GM23338 (cell line): ENCODE results near the gene ESRRB. TPM values are rescaled to one million over a fixed set of nuclear protein-coding genes. Genes with fewer than 3 reads are reported as not detected.

Source experiments
- ATAC-seq: fragments of 200-7000 bp; cut with Tn5 transposase; 3 replicates; pipeline ENCODE4 v1.9.1; 2020
- DNase-seq: peaks from one replicate; pipeline ENCODE4 v3.0.0-alpha.2; 2015; ENCODE audit warnings: low spot score
- H2AFZ ChIP-seq: fragments of 200-600 bp; sonication (generic); 2 replicates; pipeline ENCODE4 v1.8.0; 2016; ENCODE audit warnings: antibody characterized with exemption, mild to moderate bottlenecking, moderate library complexity
- H3F3A ChIP-seq: fragments of 200-600 bp; sonication (generic); replicated peaks from 2 replicates; pipeline ENCODE4 v1.8.0; 2017; ENCODE audit warnings: antibody characterized with exemption, mixed run types, low read depth
- H3K27ac ChIP-seq: fragments of 200-600 bp; sonication (generic); 2 replicates; pipeline ENCODE4 v1.6.1; 2016; ENCODE audit warnings: low read depth
- H3K27me3 ChIP-seq: fragments of 200-600 bp; sonication (generic); 2 replicates; pipeline ENCODE4 v1.8.0; 2016; ENCODE audit warnings: mild to moderate bottlenecking, mixed run types, moderate library complexity; ENCODE audit not compliant: insufficient read depth
- H3K36me3 ChIP-seq: fragments of 200-600 bp; sonication (generic); 2 replicates; pipeline ENCODE4 v1.8.0; 2016; ENCODE audit warnings: mild to moderate bottlenecking; ENCODE audit not compliant: insufficient read depth
- H3K4me1 ChIP-seq: fragments of 200-600 bp; sonication (generic); 2 replicates; pipeline ENCODE4 v1.8.0; 2016; ENCODE audit warnings: mild to moderate bottlenecking, moderate library complexity; ENCODE audit not compliant: insufficient read depth
- H3K4me2 ChIP-seq: fragments of 200-600 bp; sonication (generic); 2 replicates; pipeline ENCODE4 v1.7.1; 2017; ENCODE audit warnings: mixed run types
- H3K4me3 ChIP-seq: fragments of 200-600 bp; sonication (generic); 2 replicates; pipeline ENCODE4 v1.6.1; 2016; ENCODE audit warnings: mixed run types
- H3K79me2 ChIP-seq: fragments of 200-600 bp; sonication (generic); replicated peaks from 2 replicates; pipeline ENCODE4 v1.8.0; 2017; ENCODE audit warnings: mild to moderate bottlenecking; ENCODE audit not compliant: insufficient read depth
- H3K9me2 ChIP-seq: fragments of 200-600 bp; sonication (generic); 2 replicates; pipeline ENCODE4 v1.8.0; 2017; ENCODE audit not compliant: insufficient read depth
- H4K20me1 ChIP-seq: fragments of 200-600 bp; sonication (generic); replicated peaks from 2 replicates; pipeline ENCODE4 v1.8.0; 2017; ENCODE audit warnings: mild to moderate bottlenecking; ENCODE audit not compliant: insufficient read depth
- H3K27ac Mint-ChIP-seq: 2 replicates; pipeline ENCODE4 v1.8.0; 2020; ENCODE audit warnings: inconsistent platforms, mild to moderate bottlenecking, moderate library complexity, mixed read lengths
- H3K27me3 Mint-ChIP-seq: 3 replicates; pipeline ENCODE4 v1.8.0; 2022; ENCODE audit warnings: low read depth, mild to moderate bottlenecking, moderate library complexity, mixed read lengths, inconsistent platforms; ENCODE audit not compliant: insufficient read depth, poor library complexity
- H3K36me3 Mint-ChIP-seq: 3 replicates; pipeline ENCODE4 v1.8.0; 2021; ENCODE audit warnings: low read depth, mild to moderate bottlenecking, inconsistent platforms, moderate library complexity, mixed read lengths
- H3K4me1 Mint-ChIP-seq: 3 replicates; pipeline ENCODE4 v1.8.0; 2020; ENCODE audit warnings: mild to moderate bottlenecking, inconsistent platforms, mixed read lengths
- H3K4me3 Mint-ChIP-seq: 3 replicates; pipeline ENCODE4 v1.8.0; 2021; ENCODE audit warnings: moderate library complexity, mild to moderate bottlenecking, inconsistent platforms, mixed read lengths
- H3K9me3 Mint-ChIP-seq: 3 replicates; pipeline ENCODE4 v1.8.0; 2020; ENCODE audit warnings: moderate library complexity, mild to moderate bottlenecking, inconsistent platforms, mixed read lengths
- CREB1 ChIP-seq: fragments of 250-450 bp; sonication (Bioruptor Pico); IDR thresholded peaks from 2 replicates; pipeline ENCODE4 v1.5.0; 2020; ENCODE audit warnings: low read depth, mild to moderate bottlenecking, moderate library complexity
- CTCF ChIP-seq, 2 experiments: fragments of 200-600 bp in 1 of 2; sonication (generic) in 1 of 2; conservative IDR thresholded peaks; 2 replicates each; pipeline versions ENCODE4 v1.5.1 to v1.6.1; 2016 to 2017; ENCODE audit warnings: antibody characterized with exemption in 2 of 2, low read depth in 2 of 2, mild to moderate bottlenecking in 2 of 2, moderate library complexity in 1 of 2
- EZH2 ChIP-seq: fragments of 200-600 bp; sonication (generic); IDR thresholded peaks from one replicate; pipeline ENCODE4 v1.8.0; 2017; ENCODE audit warnings: antibody characterized with exemption, mild to moderate bottlenecking, low read depth; ENCODE audit not compliant: unreplicated experiment
- NANOG ChIP-seq: IDR thresholded peaks from 2 replicates; pipeline ENCODE4 v1.6.1; 2016; ENCODE audit warnings: antibody characterized with exemption, borderline replicate concordance
- ZNF331 ChIP-seq: fragments of 250-450 bp; sonication (Bioruptor Pico); IDR thresholded peaks from 2 replicates; pipeline ENCODE4 v1.5.0; 2020; ENCODE audit warnings: low read depth, mild to moderate bottlenecking, moderate library complexity
- polyA plus RNA-seq: library from polyadenylated mRNA; unstranded; fragments of >200 nt; fragmentation: Nextera tagmentation; extraction: Ambion mirVana; gene quantifications from 2 replicates; pipeline ENCODE4 v1.2.1, GENCODE V29; 2016
- total RNA-seq: library from RNA; depleted of rRNA; stranded (reverse); fragments of >200 nt; shearing (Covaris generic); gene quantifications from 2 replicates; pipeline ENCODE4 v1.2.3, GENCODE V29; 2014
- TF ChIP-seq, protein P1 (sequence below): fragments of 250-450 bp; sonication (Bioruptor Pico); IDR thresholded peaks from 2 replicates; pipeline ENCODE4 v1.5.0; 2020; ENCODE audit warnings: mild to moderate bottlenecking, moderate library complexity
- TF ChIP-seq, protein P2 (sequence below): IDR thresholded peaks from 2 replicates; pipeline ENCODE4 v1.6.1; 2016; ENCODE audit warnings: antibody characterized with exemption

The ESRRB gene
- total and polyA plus RNA-seq, 2 experiments from 2014 or later, result 0.31 to 0.52 TPM

DNA sequence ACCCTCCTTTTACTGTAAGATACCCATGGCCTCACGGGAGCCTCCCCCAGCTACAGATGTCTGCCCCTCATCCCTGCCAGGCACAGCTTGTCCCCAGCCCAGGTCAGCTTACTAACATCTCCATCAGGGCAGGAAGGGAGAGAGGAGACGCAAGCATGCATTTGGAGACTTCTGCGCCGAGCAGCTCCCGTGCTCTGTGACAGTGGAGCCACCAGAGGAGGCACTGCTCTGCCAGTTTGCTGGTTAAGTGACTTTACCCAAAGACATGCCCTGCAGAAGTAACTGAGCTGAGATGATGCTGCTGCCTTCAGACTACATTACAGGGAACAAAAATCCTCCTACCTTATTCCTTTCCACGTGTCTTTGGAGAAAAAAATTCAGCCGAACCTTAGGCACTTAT is 133.4 kb downstream of the ESRRB start:
- no peak overlapping the region for H3K4me3 Mint-ChIP-seq
- H3K4me1 Mint-ChIP-seq, result peaks cover 10% of the 10 kb centered on the region
- DNase-seq, result no peak
- no peaks in the 10 kb centered on the region for H3K9me2 ChIP-seq
- H3K36me3 Mint-ChIP-seq, result no peaks in the 10 kb centered on the region
- no peak overlapping the region for H2AFZ ChIP-seq
- H3K4me1 ChIP-seq, result peaks cover 11% of the 10 kb centered on the region; the same call in 1 of the 2 replicates
- H3F3A ChIP-seq, result no peaks in the 10 kb centered on the region
- peak; percentile 39; the same call in 2 of the 3 replicates for ATAC-seq
- no peak overlapping the region for H3K4me3 ChIP-seq
- no peaks in the 10 kb centered on the region for H3K27me3 ChIP-seq
- H3K4me2 ChIP-seq, result no peak overlapping the region
- TF ChIP-seq, protein P1, sequence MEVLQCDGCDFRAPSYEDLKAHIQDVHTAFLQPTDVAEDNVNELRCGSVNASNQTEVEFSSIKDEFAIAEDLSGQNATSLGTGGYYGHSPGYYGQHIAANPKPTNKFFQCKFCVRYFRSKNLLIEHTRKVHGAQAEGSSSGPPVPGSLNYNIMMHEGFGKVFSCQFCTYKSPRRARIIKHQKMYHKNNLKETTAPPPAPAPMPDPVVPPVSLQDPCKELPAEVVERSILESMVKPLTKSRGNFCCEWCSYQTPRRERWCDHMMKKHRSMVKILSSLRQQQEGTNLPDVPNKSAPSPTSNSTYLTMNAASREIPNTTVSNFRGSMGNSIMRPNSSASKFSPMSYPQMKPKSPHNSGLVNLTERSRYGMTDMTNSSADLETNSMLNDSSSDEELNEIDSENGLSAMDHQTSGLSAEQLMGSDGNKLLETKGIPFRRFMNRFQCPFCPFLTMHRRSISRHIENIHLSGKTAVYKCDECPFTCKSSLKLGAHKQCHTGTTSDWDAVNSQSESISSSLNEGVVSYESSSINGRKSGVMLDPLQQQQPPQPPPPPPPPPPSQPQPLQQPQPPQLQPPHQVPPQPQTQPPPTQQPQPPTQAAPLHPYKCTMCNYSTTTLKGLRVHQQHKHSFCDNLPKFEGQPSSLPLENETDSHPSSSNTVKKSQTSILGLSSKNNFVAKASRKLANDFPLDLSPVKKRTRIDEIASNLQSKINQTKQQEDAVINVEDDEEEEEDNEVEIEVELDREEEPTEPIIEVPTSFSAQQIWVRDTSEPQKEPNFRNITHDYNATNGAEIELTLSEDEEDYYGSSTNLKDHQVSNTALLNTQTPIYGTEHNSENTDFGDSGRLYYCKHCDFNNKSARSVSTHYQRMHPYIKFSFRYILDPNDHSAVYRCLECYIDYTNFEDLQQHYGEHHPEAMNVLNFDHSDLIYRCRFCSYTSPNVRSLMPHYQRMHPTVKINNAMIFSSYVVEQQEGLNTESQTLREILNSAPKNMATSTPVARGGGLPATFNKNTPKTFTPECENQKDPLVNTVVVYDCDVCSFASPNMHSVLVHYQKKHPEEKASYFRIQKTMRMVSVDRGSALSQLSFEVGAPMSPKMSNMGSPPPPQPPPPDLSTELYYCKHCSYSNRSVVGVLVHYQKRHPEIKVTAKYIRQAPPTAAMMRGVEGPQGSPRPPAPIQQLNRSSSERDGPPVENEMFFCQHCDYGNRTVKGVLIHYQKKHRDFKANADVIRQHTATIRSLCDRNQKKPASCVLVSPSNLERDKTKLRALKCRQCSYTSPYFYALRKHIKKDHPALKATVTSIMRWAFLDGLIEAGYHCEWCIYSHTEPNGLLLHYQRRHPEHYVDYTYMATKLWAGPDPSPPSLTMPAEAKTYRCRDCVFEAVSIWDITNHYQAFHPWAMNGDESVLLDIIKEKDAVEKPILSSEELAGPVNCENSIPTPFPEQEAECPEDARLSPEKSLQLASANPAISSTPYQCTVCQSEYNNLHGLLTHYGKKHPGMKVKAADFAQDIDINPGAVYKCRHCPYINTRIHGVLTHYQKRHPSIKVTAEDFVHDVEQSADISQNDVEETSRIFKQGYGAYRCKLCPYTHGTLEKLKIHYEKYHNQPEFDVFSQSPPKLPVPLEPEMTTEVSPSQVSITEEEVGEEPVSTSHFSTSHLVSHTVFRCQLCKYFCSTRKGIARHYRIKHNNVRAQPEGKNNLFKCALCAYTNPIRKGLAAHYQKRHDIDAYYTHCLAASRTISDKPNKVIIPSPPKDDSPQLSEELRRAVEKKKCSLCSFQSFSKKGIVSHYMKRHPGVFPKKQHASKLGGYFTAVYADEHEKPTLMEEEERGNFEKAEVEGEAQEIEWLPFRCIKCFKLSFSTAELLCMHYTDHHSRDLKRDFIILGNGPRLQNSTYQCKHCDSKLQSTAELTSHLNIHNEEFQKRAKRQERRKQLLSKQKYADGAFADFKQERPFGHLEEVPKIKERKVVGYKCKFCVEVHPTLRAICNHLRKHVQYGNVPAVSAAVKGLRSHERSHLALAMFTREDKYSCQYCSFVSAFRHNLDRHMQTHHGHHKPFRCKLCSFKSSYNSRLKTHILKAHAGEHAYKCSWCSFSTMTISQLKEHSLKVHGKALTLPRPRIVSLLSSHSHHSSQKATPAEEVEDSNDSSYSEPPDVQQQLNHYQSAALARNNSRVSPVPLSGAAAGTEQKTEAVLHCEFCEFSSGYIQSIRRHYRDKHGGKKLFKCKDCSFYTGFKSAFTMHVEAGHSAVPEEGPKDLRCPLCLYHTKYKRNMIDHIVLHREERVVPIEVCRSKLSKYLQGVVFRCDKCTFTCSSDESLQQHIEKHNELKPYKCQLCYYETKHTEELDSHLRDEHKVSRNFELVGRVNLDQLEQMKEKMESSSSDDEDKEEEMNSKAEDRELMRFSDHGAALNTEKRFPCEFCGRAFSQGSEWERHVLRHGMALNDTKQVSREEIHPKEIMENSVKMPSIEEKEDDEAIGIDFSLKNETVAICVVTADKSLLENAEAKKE (CRISPR knock-in tag), result no peak
- TF ChIP-seq NANOG, result no peak
- TF ChIP-seq, protein P2, sequence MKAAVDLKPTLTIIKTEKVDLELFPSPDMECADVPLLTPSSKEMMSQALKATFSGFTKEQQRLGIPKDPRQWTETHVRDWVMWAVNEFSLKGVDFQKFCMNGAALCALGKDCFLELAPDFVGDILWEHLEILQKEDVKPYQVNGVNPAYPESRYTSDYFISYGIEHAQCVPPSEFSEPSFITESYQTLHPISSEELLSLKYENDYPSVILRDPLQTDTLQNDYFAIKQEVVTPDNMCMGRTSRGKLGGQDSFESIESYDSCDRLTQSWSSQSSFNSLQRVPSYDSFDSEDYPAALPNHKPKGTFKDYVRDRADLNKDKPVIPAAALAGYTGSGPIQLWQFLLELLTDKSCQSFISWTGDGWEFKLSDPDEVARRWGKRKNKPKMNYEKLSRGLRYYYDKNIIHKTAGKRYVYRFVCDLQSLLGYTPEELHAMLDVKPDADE, result no peak
- peak in 1 of 2 experiments; percentile 28; a peak in 1 of 4 replicates for TF ChIP-seq CTCF (conservative IDR thresholded peaks at IDR 0.05; ENCODE audit: low read depth in 2 of 2)
- TF ChIP-seq CREB1 (CRISPR knock-in tag), result no peak
- no peak for TF ChIP-seq ZNF331 (CRISPR knock-in tag)
- no peak for TF ChIP-seq EZH2
- no peak overlapping the region for H3K27ac ChIP-seq
- no peak overlapping the region for H3K27ac Mint-ChIP-seq
- H3K27me3 Mint-ChIP-seq, result peaks cover 5% of the 10 kb centered on the region
- H4K20me1 ChIP-seq, result no peaks in the 10 kb centered on the region
- no peaks in the 10 kb centered on the region for H3K36me3 ChIP-seq
- no peaks in the 10 kb centered on the region for H3K9me3 Mint-ChIP-seq
- no peaks in the 10 kb centered on the region for H3K79me2 ChIP-seq
